WI38 (cell line): Measurements from ENCODE around the gene ESRRA.

ENCODE experiments used
- H3K4me3 ChIP-seq: 2 replicates; pipeline ENCODE4 v1.5.1; 2011; ENCODE audit warnings: low read depth, mild to moderate bottlenecking, control low read depth, low read length
- TF ChIP-seq, protein P1 (sequence below): IDR thresholded peaks from 2 replicates; pipeline ENCODE4 v1.5.1; 2012; ENCODE audit warnings: low read depth, mild to moderate bottlenecking, control low read depth, low read length

ESRRA gene

DNA sequence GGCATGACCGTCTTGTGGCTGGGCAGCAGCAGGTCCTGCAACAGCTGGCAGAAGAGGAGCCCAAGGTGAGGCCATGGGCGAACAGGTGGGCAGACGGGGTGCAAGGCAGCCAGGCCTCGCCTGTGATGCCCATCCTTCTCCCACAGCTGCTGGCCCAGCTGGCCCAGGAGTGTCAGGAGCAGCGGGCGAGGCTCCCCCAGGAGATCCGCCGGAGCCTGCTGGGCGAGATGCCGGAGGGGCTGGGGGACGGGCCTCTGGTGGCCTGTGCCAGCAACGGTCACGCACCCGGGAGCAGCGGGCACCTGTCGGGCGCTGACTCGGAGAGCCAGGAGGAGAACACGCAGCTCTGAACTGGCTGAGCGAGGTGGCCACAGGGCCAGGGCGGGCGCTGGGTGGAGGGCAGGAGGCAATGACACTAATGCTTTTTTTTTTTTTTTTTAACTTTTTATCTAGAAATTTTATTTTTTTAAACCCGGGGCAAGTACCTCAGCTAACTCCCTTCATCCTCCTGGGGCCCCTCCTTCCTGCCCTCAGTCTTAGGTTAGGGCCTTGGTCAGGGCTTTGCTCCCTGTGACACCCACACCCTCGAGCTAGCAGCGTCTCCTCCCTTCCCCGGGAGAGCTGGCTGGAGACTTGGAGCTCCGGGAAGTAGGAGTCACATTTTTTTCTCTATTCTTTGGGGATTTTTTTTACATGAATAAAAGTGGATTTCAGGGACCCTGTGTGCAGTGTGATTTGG lies 37.9 kb upstream of the ESRRA start:
- TF ChIP-seq, protein P1, sequence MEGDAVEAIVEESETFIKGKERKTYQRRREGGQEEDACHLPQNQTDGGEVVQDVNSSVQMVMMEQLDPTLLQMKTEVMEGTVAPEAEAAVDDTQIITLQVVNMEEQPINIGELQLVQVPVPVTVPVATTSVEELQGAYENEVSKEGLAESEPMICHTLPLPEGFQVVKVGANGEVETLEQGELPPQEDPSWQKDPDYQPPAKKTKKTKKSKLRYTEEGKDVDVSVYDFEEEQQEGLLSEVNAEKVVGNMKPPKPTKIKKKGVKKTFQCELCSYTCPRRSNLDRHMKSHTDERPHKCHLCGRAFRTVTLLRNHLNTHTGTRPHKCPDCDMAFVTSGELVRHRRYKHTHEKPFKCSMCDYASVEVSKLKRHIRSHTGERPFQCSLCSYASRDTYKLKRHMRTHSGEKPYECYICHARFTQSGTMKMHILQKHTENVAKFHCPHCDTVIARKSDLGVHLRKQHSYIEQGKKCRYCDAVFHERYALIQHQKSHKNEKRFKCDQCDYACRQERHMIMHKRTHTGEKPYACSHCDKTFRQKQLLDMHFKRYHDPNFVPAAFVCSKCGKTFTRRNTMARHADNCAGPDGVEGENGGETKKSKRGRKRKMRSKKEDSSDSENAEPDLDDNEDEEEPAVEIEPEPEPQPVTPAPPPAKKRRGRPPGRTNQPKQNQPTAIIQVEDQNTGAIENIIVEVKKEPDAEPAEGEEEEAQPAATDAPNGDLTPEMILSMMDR, result no peak
- H3K4me3 ChIP-seq, result no peak overlapping the region

DNA sequence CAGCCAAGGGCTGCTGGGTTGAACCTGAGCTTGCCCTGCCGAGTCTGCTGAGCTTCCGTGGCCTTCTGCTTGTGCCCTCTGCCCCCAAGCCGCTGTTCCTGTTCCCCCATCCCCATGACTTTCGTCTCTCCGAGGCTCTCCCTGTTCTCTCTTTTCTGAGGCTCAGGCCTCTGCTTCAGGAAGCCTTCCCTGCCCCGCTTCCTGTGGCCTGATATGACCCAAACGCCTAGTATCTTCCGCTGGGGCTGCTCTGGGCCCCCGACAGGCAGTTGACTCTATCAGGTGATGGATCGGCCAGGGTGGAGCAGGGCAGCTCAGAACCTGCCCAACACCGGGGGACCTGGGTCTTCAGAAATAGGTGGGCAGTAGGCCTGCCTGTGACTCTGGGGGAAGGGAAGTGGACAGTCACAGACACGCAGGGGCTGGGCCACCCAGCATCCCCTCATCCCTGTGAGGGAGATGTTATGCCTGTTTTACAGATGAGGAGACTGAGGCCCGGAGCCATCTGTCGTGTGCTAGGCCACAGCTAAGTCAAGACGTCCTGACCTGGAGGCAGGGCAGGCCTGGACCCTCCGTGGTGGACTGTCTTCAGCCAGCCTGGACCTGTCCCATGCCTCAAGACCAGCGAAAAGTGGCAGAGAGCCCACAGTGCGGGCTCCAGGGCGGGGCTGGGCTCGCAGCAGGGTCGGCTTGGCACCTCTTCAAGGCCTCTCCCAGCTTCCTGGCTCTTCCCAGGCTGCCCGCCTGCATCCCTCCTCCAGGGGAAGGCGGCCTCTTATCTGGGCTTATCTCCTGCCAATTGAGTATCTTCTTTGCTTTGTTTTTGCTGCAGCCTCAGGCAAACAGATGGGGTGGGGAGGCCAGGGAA lies 37.1 kb upstream of the ESRRA start:
- H3K4me3 ChIP-seq, result peak overlapping the region; percentile 64
- TF ChIP-seq, protein P1, result no peak

DNA sequence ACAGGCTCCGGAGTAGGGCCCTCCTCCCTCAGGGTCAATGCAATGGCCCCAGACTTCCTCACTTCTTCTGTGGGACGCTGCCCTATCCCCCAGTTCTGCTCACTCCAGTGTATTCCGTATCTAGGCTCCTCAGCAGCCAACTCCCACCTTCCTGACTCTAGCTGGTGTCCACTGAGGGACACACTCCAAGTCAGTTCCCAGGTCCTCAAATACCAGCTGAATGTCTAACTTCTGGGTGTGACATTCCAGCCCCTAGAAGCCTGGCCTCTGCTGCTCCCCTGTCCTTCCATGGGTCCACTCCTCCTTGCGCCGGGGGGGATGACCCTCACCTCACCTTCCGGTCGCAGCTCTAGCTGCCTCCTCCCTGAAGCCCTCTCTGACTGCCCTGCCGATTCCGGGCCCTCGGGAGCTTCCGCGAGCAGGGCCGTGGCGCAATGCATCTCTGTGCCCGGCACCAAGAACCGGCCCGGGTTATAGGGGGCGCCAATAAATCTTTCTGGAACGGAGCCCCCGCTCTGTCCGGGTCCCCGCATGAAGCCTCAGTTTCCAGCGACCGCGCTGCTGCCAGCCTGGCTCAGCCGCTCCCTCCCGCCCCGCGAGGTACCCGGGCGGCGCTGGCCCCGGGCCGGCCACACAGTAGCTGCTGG lies 36.3 kb upstream of the ESRRA start:
- TF ChIP-seq, protein P1, result no peak

DNA sequence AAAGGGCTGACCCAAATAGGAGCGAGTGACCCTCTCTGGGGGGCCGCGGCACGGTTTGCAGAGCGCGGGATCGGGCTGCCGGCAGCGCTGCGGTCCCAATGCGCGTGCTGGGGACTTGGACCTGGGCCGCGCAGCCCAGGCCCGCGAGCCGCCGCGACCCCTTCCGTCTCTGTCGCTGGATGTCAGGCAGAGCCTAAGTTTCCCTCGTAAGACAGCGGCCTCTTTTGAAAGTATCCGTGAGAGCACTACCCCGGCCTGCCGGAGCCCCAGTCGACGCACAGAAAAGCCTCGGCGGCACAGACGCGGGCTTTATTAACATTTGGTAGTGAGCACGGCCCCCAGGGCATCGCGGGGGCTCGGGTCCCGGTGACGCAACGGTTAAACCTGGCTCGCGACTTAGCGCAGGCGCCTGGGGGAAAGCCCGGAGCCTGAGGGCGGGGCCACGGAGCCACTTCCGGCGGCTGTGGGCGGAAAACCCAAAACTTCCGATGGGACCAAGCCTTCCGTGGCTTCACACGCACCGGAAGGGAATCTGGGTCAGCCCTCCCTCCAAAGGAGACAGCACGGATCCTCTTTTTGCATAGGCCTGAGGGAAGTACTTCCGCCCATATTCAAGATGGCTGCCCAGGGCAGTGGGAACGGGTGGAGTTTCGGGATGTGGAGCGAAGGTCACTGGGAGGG lies 35.6 kb upstream of the ESRRA start:
- peak overlapping the region; percentile 64 for H3K4me3 ChIP-seq
- TF ChIP-seq, protein P1, result no peak

More for the DNA sequence above, 36.3 kb upstream of the ESRRA start:
- H3K4me3 ChIP-seq, result peak overlapping the region; percentile 64

DNA sequence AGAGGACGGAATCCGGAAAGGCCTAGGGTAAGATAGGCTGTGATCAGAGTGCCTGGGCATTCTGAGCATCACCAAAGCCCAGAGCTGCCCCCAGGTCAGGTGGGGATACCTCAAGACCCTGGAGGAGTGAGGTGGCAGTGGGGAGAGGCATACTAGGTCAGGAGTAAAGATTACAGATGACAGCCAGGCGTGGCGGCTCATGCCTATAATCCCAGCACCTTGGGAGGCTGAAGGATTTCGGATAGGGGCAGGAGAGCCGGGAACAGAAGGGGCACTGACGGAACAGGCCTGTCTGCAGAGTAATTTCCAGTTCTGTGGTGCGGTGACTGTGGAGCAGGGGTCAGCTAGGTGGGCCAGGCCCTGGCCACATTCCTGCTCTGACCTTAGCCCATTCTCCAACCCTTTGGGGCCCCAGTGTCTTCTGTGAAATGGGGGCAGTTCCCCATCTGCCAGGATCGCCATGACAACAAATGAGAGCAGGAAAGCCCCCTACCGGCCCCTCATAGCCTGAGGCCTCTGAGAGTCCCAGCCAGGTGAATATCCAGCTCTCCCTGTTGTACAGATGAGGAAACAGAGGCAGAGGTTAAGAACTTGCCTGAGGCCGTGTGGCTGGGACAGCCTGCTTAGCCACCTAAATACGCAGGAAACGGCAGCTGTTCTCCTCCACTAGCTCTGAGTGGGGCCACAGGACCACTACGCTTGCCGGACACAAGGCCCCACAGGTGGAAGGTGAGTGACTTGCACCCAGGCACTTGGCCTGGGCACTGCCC lies 30.1 kb upstream of the ESRRA start:
- H3K4me3 ChIP-seq, result no peak overlapping the region
- TF ChIP-seq, protein P1, result no peak

DNA sequence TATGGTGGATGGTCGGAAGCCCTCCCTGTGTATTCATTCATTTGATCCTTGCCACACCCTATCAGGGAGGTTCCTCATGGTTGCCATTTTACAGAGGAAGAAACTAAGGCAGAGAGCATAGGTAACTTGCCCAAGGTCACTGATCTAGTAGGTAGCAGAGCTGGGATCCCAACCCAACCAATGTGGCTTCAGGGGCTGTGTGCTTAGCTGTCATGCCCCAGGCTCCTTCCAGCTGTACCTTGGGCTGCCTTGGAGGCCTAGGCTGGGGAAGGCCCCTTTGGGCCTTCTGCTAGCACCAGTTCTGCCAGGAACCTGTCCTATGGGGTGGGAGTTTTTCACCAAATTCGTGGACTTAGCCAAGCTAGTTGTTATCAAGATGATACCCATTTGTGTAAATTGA lies 29.5 kb upstream of the ESRRA start:
- no peak overlapping the region for H3K4me3 ChIP-seq
- TF ChIP-seq, protein P1, result no peak
